GM23248 (cell line): Measurements from ENCODE around the gene FBXL3. TPM values are rescaled to one million over a fixed set of nuclear protein-coding genes. Genes with fewer than 3 reads are reported as not detected.

Experiments
- DNase-seq: peaks from one replicate; pipeline ENCODE4 v3.0.0-alpha.2; 2015
- H2AFZ ChIP-seq: fragments of 200-600 bp; sonication (generic); 2 replicates; pipeline ENCODE4 v1.6.1; 2016; ENCODE audit warnings: antibody characterized with exemption
- H3F3A ChIP-seq: fragments of 200-600 bp; sonication (generic); 2 replicates; pipeline ENCODE4 v1.6.1; 2016; ENCODE audit warnings: mild to moderate bottlenecking, antibody characterized with exemption, mixed run types; ENCODE audit not compliant: insufficient read depth
- H3K27ac ChIP-seq: fragments of 200-600 bp; sonication (generic); 2 replicates; pipeline ENCODE4 v1.5.1; 2016; ENCODE audit warnings: mild to moderate bottlenecking
- H3K27me3 ChIP-seq: fragments of 200-600 bp; sonication (generic); replicated peaks from 2 replicates; pipeline ENCODE4 v1.6.1; 2016; ENCODE audit warnings: mild to moderate bottlenecking; ENCODE audit not compliant: insufficient read depth
- H3K36me3 ChIP-seq: fragments of 200-600 bp; sonication (generic); 2 replicates; pipeline ENCODE4 v1.6.1; 2016; ENCODE audit warnings: low read depth, mild to moderate bottlenecking
- H3K4me1 ChIP-seq: fragments of 200-600 bp; sonication (generic); 2 replicates; pipeline ENCODE4 v1.6.1; 2016; ENCODE audit warnings: mild to moderate bottlenecking; ENCODE audit not compliant: insufficient read depth
- H3K4me2 ChIP-seq: fragments of 200-600 bp; sonication (generic); one replicate; pipeline ENCODE4 v1.6.1; 2016; ENCODE audit warnings: mild to moderate bottlenecking; ENCODE audit not compliant: unreplicated experiment
- H3K4me3 ChIP-seq: fragments of 200-600 bp; sonication (generic); 2 replicates; pipeline ENCODE4 v1.5.1; 2016; ENCODE audit warnings: mild to moderate bottlenecking
- H3K79me2 ChIP-seq: fragments of 200-600 bp; sonication (generic); 2 replicates; pipeline ENCODE4 v1.6.1; 2016; ENCODE audit warnings: mild to moderate bottlenecking; ENCODE audit not compliant: insufficient read depth
- H3K9ac ChIP-seq: fragments of 200-600 bp; sonication (generic); 2 replicates; pipeline ENCODE4 v1.6.1; 2016; ENCODE audit warnings: mild to moderate bottlenecking
- H3K9me2 ChIP-seq: fragments of 200-600 bp; sonication (generic); 2 replicates; pipeline ENCODE4 v1.6.1; 2016; ENCODE audit warnings: mixed run types, mild to moderate bottlenecking, moderate library complexity; ENCODE audit not compliant: insufficient read depth
- H3K9me3 ChIP-seq: fragments of 200-600 bp; sonication (generic); one replicate; pipeline ENCODE4 v1.6.1; 2017; ENCODE audit warnings: low read depth
- H4K20me1 ChIP-seq: fragments of 200-600 bp; sonication (generic); 2 replicates; pipeline ENCODE4 v1.6.0; 2016; ENCODE audit not compliant: insufficient read depth
- EZH2 ChIP-seq: fragments of 200-600 bp; sonication (generic); IDR thresholded peaks from 2 replicates; pipeline ENCODE4 v1.6.1; 2018; ENCODE audit warnings: antibody characterized with exemption, mild to moderate bottlenecking; ENCODE audit not compliant: insufficient read depth, poor library complexity, severe bottlenecking
- EZH2phosphoT487 ChIP-seq: fragments of 200-600 bp; sonication (generic); IDR thresholded peaks from 2 replicates; pipeline ENCODE4 v1.6.1; 2018; ENCODE audit warnings: antibody characterized with exemption, moderate library complexity, mild to moderate bottlenecking, low read depth; ENCODE audit not compliant: insufficient read depth
- WGBS, 2 experiments: methylation state at CpG; one replicate each; pipeline ENCODE4 v1.1.6; 2015 to 2017; ENCODE audit warnings: low lambda C conversion rate in 2 of 2, low coverage in 1 of 2; ENCODE audit errors: missing lambda C conversion rate in 2 of 2; 5-methylcytosine and 5-hydroxymethylcytosine counted together
- in situ Hi-C: fragments of 300-500 bp; cut with MboI; formaldehyde crosslinking; loops from 2 replicates; pipeline ENCODE4 v1.15.0; 2020
- polyA plus RNA-seq: library from polyadenylated mRNA; unstranded; fragments of >200 nt; fragmentation: Nextera tagmentation; extraction: Ambion mirVana; gene quantifications from 2 replicates; pipeline ENCODE4 v1.2.1, GENCODE V29; 2016
- total RNA-seq: library from RNA; depleted of rRNA; stranded (reverse); fragments of >200 nt; shearing (Covaris generic); gene quantifications from 2 replicates; pipeline ENCODE4 v1.2.3, GENCODE V29; 2014

Gene FBXL3
- total and polyA plus RNA-seq, 2 experiments from 2014 or later = 44.8 to 83.1 TPM

DNA sequence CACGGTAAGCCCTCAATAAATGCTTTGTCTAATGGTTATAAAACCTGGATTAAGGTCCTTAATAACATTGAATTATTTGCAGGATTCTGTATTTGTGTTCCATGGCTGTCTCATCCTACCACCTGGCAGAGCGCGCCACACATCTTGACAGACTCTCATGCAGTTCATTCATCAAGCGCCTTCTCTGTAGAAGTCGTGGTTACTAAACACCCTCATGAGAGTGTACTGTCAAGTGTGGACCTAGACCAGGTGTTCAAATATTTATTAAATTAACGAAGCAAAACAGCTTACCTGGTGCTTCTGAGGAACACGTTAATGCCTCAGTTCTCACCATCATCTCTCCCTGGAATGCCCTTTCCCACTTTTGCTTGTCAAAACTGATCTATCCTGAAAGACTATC lies 13.1 kb upstream of the FBXL3 start:
- Histone ChIP-seq H3K36me3 (peaks cover 3% of the 10 kb centered on the region; the same call in 1 of the 2 replicates), H3K4me3 (no peak overlapping the region), H3K27me3 (no peaks in the 10 kb centered on the region), H4K20me1 (no peaks in the 10 kb centered on the region), H3K79me2 (no peaks in the 10 kb centered on the region), H3K9me3 (no peaks in the 10 kb centered on the region), H3K4me2 (no peak overlapping the region), H3K9ac (no peak overlapping the region), H2AFZ (no peak overlapping the region), H3F3A (peaks cover 8% of the 10 kb centered on the region), H3K4me1 (no peaks in the 10 kb centered on the region), H3K9me2 (no peaks in the 10 kb centered on the region), H3K27ac (no peak overlapping the region)
- in situ Hi-C loops = no loop called here
- TF ChIP-seq EZH2phosphoT487 (no peak), EZH2 (no peak)
- 97% methylated on average over 7 of the region's 7 CpGs for WGBS, 2 experiments
- no peak for DNase-seq

GRCh38 chr13:77038907-77039480 lies 12.0 kb upstream of the FBXL3 start:
- no peak overlapping the region for H3K4me3 ChIP-seq
- DNase-seq = no peak
- H3K36me3 ChIP-seq = no peaks in the 10 kb centered on the region
- H2AFZ ChIP-seq = no peak overlapping the region
- TF ChIP-seq EZH2phosphoT487 (no peak), EZH2 (no peak)
- no peak overlapping the region for H3K4me2 ChIP-seq
- H3K27ac ChIP-seq = no peak overlapping the region
- no peaks in the 10 kb centered on the region for H3K9me2 ChIP-seq
- H3K9me3 ChIP-seq = no peaks in the 10 kb centered on the region
- H3K4me1 ChIP-seq = peaks cover 8% of the 10 kb centered on the region; the same call in 1 of the 2 replicates
- no peaks in the 10 kb centered on the region for H4K20me1 ChIP-seq
- H3K79me2 ChIP-seq = no peaks in the 10 kb centered on the region
- in situ Hi-C loops = no loop called here
- no peak overlapping the region for H3K9ac ChIP-seq
- H3F3A ChIP-seq = peaks cover 15% of the 10 kb centered on the region
- no peaks in the 10 kb centered on the region for H3K27me3 ChIP-seq
- 52 to 64% methylated on average over 5 of the region's 5 CpGs for WGBS, 2 experiments

DNA sequence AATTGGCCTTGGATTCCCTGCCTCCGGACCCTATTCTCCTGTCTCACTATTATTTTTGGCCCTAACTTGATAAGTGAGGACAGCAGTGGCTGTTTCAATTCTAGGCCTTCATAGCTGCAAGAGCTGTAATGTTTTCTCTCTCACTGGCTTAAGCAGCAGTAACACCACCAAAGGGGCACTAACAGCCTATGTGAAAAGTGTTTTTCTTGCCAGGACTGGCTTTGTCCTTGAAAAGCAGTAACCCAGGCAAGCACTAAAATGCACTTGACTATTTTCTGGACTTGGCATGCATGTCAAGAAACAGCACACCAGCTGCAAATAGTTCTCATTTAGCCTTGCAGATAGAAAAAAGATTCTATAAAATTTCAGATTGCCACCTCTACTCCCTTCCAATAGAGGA lies 9.3 kb upstream of the FBXL3 start:
- TF ChIP-seq EZH2 (no peak), EZH2phosphoT487 (no peak)
- no peaks in the 10 kb centered on the region for H3K9me2 ChIP-seq
- 0 out of 2 replicates have a peak, but pooled peaks cover 6% of the 10 kb centered on the region for H3F3A ChIP-seq
- no peak overlapping the region for H3K9ac ChIP-seq
- H4K20me1 ChIP-seq = no peaks in the 10 kb centered on the region
- no peak overlapping the region for H2AFZ ChIP-seq
- H3K9me3 ChIP-seq = no peaks in the 10 kb centered on the region
- no peak for DNase-seq
- no peaks in the 10 kb centered on the region for H3K79me2 ChIP-seq
- no peaks in the 10 kb centered on the region for H3K27me3 ChIP-seq
- H3K4me2 ChIP-seq = no peak overlapping the region
- 58 to 64% methylated on average over 1 of the region's 1 CpG for WGBS, 2 experiments
- H3K36me3 ChIP-seq = no peaks in the 10 kb centered on the region
- H3K4me1 ChIP-seq = peaks cover 8% of the 10 kb centered on the region; the same call in 1 of the 2 replicates
- H3K27ac ChIP-seq = no peak overlapping the region
- in situ Hi-C loops = no loop called here
- H3K4me3 ChIP-seq = no peak overlapping the region

GRCh38 chr13:77034881-77035280 lies 7.9 kb upstream of the FBXL3 start:
- peak; percentile 76 for DNase-seq
- H3K27me3 ChIP-seq = no peaks in the 10 kb centered on the region
- no peaks in the 10 kb centered on the region for H3K36me3 ChIP-seq
- H2AFZ ChIP-seq = no peak overlapping the region
- H3K4me1 ChIP-seq = peaks cover 8% of the 10 kb centered on the region; the same call in 1 of the 2 replicates
- in situ Hi-C loops = no loop called here
- WGBS, 2 experiments = 79 to 83% methylated on average over 5 of the region's 5 CpGs
- no peaks in the 10 kb centered on the region for H3K9me2 ChIP-seq
- 0 out of 2 replicates have a peak, but pooled peaks cover 6% of the 10 kb centered on the region for H3F3A ChIP-seq
- no peak overlapping the region for H3K4me2 ChIP-seq
- H4K20me1 ChIP-seq = no peaks in the 10 kb centered on the region
- no peak overlapping the region for H3K4me3 ChIP-seq
- no peak overlapping the region for H3K9ac ChIP-seq
- no peak overlapping the region for H3K27ac ChIP-seq
- H3K9me3 ChIP-seq = no peaks in the 10 kb centered on the region
- TF ChIP-seq EZH2phosphoT487 (no peak), EZH2 (no peak)
- no peaks in the 10 kb centered on the region for H3K79me2 ChIP-seq
